H9 (cell line): ENCODE results near the gene CPNE2. TPM values are rescaled to one million over a fixed set of nuclear protein-coding genes. Genes with fewer than 3 reads are reported as not detected.

Experiments used
- DNase-seq: peaks from one replicate; pipeline ENCODE4 v3.0.0-alpha.2; 2017
- H2AFZ ChIP-seq: one replicate; pipeline ENCODE4 v1.6.1; 2013; ENCODE audit warnings: mild to moderate bottlenecking, low read length, control low read depth, moderate library complexity
- H2AK5ac ChIP-seq: 2 replicates; pipeline ENCODE4 v1.6.1; 2013; ENCODE audit warnings: low read length, control low read depth, mixed read lengths; ENCODE audit not compliant: insufficient read length
- H2BK120ac ChIP-seq: one replicate; pipeline ENCODE4 v1.6.1; 2013; ENCODE audit warnings: low read depth, mild to moderate bottlenecking, low read length, control low read depth, inconsistent platforms; ENCODE audit not compliant: poor library complexity, severe bottlenecking
- H2BK12ac ChIP-seq: 2 replicates; pipeline ENCODE4 v1.6.1; 2013; ENCODE audit warnings: low read length, control low read depth, mixed read lengths, low read depth; ENCODE audit not compliant: insufficient read length
- H2BK15ac ChIP-seq: 2 replicates; pipeline ENCODE4 v1.6.1; 2013; ENCODE audit warnings: low read depth, low read length, control low read depth
- H2BK20ac ChIP-seq: one replicate; pipeline ENCODE4 v1.6.1; 2013; ENCODE audit warnings: low read depth, mild to moderate bottlenecking, low read length, control low read depth, inconsistent platforms; ENCODE audit not compliant: poor library complexity, severe bottlenecking
- H2BK5ac ChIP-seq: 2 replicates; pipeline ENCODE4 v1.6.1; 2013; ENCODE audit warnings: low read length, control low read depth, mixed read lengths; ENCODE audit not compliant: insufficient read length
- H3K14ac ChIP-seq: 2 replicates; pipeline ENCODE4 v1.6.1; 2013; ENCODE audit warnings: low read length, control low read depth; ENCODE audit not compliant: insufficient read depth
- H3K18ac ChIP-seq: 2 replicates; pipeline ENCODE4 v1.6.1; 2013; ENCODE audit warnings: low read depth, mild to moderate bottlenecking, mixed read lengths, low read length, control low read depth; ENCODE audit not compliant: insufficient read length
- H3K23ac ChIP-seq: 2 replicates; pipeline ENCODE4 v1.6.1; 2013; ENCODE audit warnings: low read length, control low read depth, mixed read lengths, low read depth; ENCODE audit not compliant: insufficient read length
- H3K23me2 ChIP-seq: 2 replicates; pipeline ENCODE4 v1.6.1; 2013; ENCODE audit warnings: low read depth, mild to moderate bottlenecking, mixed read lengths, low read length, control low read depth; ENCODE audit not compliant: insufficient read length, poor library complexity, severe bottlenecking
- H3K27ac ChIP-seq: 2 replicates; pipeline ENCODE4 v1.5.1; 2013; ENCODE audit warnings: low read length, control low read depth, mixed read lengths, low read depth; ENCODE audit not compliant: insufficient read length
- H3K27me3 ChIP-seq: 2 replicates; pipeline ENCODE4 v1.6.1; 2013; ENCODE audit warnings: low read length, control low read depth, inconsistent platforms; ENCODE audit not compliant: insufficient read depth
- H3K4ac ChIP-seq: 2 replicates; pipeline ENCODE4 v1.6.1; 2013; ENCODE audit warnings: low read depth, mild to moderate bottlenecking, control low read depth, inconsistent platforms, low read length, moderate library complexity
- H3K4me1 ChIP-seq: 2 replicates; pipeline ENCODE4 v1.6.1; 2013; ENCODE audit warnings: low read length, control low read depth, inconsistent platforms; ENCODE audit not compliant: insufficient read depth
- H3K4me2 ChIP-seq: 2 replicates; pipeline ENCODE4 v1.6.1; 2013; ENCODE audit warnings: low read length, control low read depth, mixed read lengths; ENCODE audit not compliant: insufficient read length, insufficient read depth
- H3K56ac ChIP-seq: 2 replicates; pipeline ENCODE4 v1.6.1; 2013; ENCODE audit warnings: low read depth, mild to moderate bottlenecking, mixed read lengths, low read length, control low read depth; ENCODE audit not compliant: insufficient read length
- H3K79me1 ChIP-seq: 2 replicates; pipeline ENCODE4 v1.6.1; 2013; ENCODE audit warnings: low read depth, mild to moderate bottlenecking, moderate library complexity, low read length, control low read depth, inconsistent platforms; ENCODE audit not compliant: insufficient read depth, poor library complexity, severe bottlenecking
- H3K79me2 ChIP-seq: 2 replicates; pipeline ENCODE4 v1.6.1; 2013; ENCODE audit warnings: low read length, control low read depth, inconsistent platforms; ENCODE audit not compliant: insufficient read depth
- H3K9ac ChIP-seq: 2 replicates; pipeline ENCODE4 v1.6.1; 2013; ENCODE audit warnings: low read length, control low read depth, mixed read lengths; ENCODE audit not compliant: insufficient read length; ENCODE audit errors: extremely low read depth
- H3K9me3 ChIP-seq: one replicate; pipeline ENCODE4 v1.6.1; 2013; ENCODE audit warnings: low read depth, low read length, inconsistent platforms; ENCODE audit not compliant: control insufficient read depth
- H3T11ph ChIP-seq: one replicate; pipeline ENCODE4 v1.6.1; 2013; ENCODE audit warnings: mild to moderate bottlenecking, low read length, control low read depth, inconsistent platforms
- H4K20me1 ChIP-seq: one replicate; pipeline ENCODE4 v1.6.1; 2013; ENCODE audit not compliant: control insufficient read depth, insufficient read length, insufficient read depth
- H4K5ac ChIP-seq: 2 replicates; pipeline ENCODE4 v1.6.1; 2013; ENCODE audit warnings: low read depth, mild to moderate bottlenecking, mixed read lengths, low read length, control low read depth; ENCODE audit not compliant: insufficient read length
- H4K8ac ChIP-seq: replicated peaks from 2 replicates; pipeline ENCODE4 v1.6.1; 2013; ENCODE audit warnings: low read length, control low read depth, mixed read lengths, low read depth; ENCODE audit not compliant: insufficient read length
- H4K91ac ChIP-seq: 2 replicates; pipeline ENCODE4 v1.6.1; 2013; ENCODE audit warnings: low read depth, mild to moderate bottlenecking, moderate library complexity, mixed read lengths, low read length, control low read depth; ENCODE audit not compliant: insufficient read length
- H3K27ac Mint-ChIP-seq, 3 experiments: 2 replicates in 2 of 3; 3 replicates in 1 of 3; pipeline ENCODE4 v1.8.0; 2020 to 2021; ENCODE audit warnings: mixed read lengths in 3 of 3, mild to moderate bottlenecking in 1 of 3, moderate library complexity in 1 of 3
- H3K27me3 Mint-ChIP-seq: 2 replicates; pipeline ENCODE4 v1.8.0; 2021; ENCODE audit warnings: low read depth, mild to moderate bottlenecking, moderate library complexity, mixed read lengths
- H3K36me3 Mint-ChIP-seq, 3 experiments: 2 replicates in 2 of 3; 3 replicates in 1 of 3; pipeline ENCODE4 v1.8.0; 2020 to 2021; ENCODE audit warnings: low read depth in 3 of 3, mixed read lengths in 3 of 3; ENCODE audit not compliant: insufficient read depth in 1 of 3
- H3K4me1 Mint-ChIP-seq, 2 experiments: 2 replicates each; pipeline ENCODE4 v1.8.0; 2020; ENCODE audit warnings: mixed read lengths in 2 of 2
- H3K4me3 Mint-ChIP-seq, 2 experiments: 2 replicates in 1 of 2; 3 replicates in 1 of 2; pipeline ENCODE4 v1.8.0; 2020 to 2021; ENCODE audit warnings: mild to moderate bottlenecking in 2 of 2, mixed read lengths in 2 of 2, moderate library complexity in 1 of 2
- H3K9me3 Mint-ChIP-seq, 2 experiments: 2 replicates in 1 of 2; 3 replicates in 1 of 2; pipeline ENCODE4 v1.8.0; 2020; ENCODE audit warnings: mild to moderate bottlenecking in 2 of 2, mixed read lengths in 2 of 2, moderate library complexity in 1 of 2
- CTCF ChIP-seq: fragments of 200-600 bp; sonication (generic); conservative IDR thresholded peaks from 3 replicates; pipeline ENCODE4 v1.8.0; 2021; ENCODE audit warnings: antibody characterized with exemption, mild to moderate bottlenecking
- WGBS: extraction: QIAGEN DNeasy Blood & Tissue Kit; methylation state at CpG from one replicate; pipeline ENCODE4 v1.1.7; 2013; ENCODE audit warnings: missing lambda C conversion rate, low lambda C conversion rate, mixed read lengths; ENCODE audit not compliant: insufficient read length; ENCODE audit errors: extremely low coverage; 5-methylcytosine and 5-hydroxymethylcytosine counted together
- total RNA-seq: library from RNA; stranded (reverse); gene quantifications from 2 replicates; pipeline ENCODE4 v1.2.1, GENCODE V29; 2021

CPNE2 gene
- total RNA-seq, 1 experiment from 2014 or later, result 8.0 TPM

DNA sequence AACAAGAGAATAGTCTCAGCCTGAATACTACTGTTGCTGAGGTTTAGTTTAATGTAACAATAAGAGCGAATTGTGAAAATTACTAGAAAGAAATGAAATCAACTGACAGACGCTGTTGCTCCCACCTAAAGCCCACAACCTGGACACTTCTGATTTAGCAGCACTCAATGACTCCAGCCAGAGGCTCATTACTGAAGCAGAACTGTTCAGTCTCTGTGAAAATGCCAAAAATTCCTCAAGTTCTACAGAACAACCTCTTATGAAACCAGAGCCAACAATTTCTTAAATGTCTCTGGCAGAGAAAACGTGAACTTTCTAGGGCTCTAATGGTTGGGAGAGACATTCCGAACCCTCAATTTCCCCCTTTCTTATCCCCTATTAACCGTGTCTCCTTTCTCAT, 83.5 kb downstream of the CPNE2 start:
- H2BK12ac ChIP-seq, result no peak overlapping the region
- no peak overlapping the region for H2AFZ ChIP-seq
- no peak overlapping the region for H4K5ac ChIP-seq
- H3K27ac Mint-ChIP-seq, result peak overlapping the region in 2 of 3 experiments; percentile 5 to 80; a peak in 3 of 7 replicates
- H3K23me2 ChIP-seq, result no peaks in the 10 kb centered on the region
- H3K18ac ChIP-seq, result no peak overlapping the region
- no peak overlapping the region for H2BK20ac ChIP-seq
- no peaks in the 10 kb centered on the region for H3K4me1 ChIP-seq
- peaks cover 22 to 34% (median 28%) of the 10 kb centered on the region in 3 experiments; a peak in 6 of 7 replicates for H3K36me3 Mint-ChIP-seq
- H3K9ac ChIP-seq, result no peak overlapping the region
- H2AK5ac ChIP-seq, result no peak overlapping the region
- no peaks in the 10 kb centered on the region for H3K9me3 Mint-ChIP-seq
- no CpG with 5 or more reads among the region's 5 CpGs for WGBS
- TF ChIP-seq CTCF, result no peak
- H3K23ac ChIP-seq, result no peak overlapping the region
- H2BK120ac ChIP-seq, result no peak overlapping the region
- H2BK15ac ChIP-seq, result no peak overlapping the region
- no peak overlapping the region for H3K4me2 ChIP-seq
- no peak overlapping the region for H3K27ac ChIP-seq
- H4K20me1 ChIP-seq, result no peaks in the 10 kb centered on the region
- no peak for DNase-seq
- H3T11ph ChIP-seq, result no peak overlapping the region
- H3K4me3 Mint-ChIP-seq, result no peak overlapping the region
- H3K14ac ChIP-seq, result no peak overlapping the region
- H3K27me3 ChIP-seq, result no peaks in the 10 kb centered on the region
- H3K27me3 Mint-ChIP-seq, result no peaks in the 10 kb centered on the region
- H2BK5ac ChIP-seq, result no peak overlapping the region
- H3K79me1 ChIP-seq, result no peaks in the 10 kb centered on the region
- peaks cover 4 to 5% of the 10 kb centered on the region in 2 experiments for H3K4me1 Mint-ChIP-seq
- no peak overlapping the region for H3K56ac ChIP-seq
- no peaks in the 10 kb centered on the region for H3K9me3 ChIP-seq
- no peak overlapping the region for H4K8ac ChIP-seq
- H3K4ac ChIP-seq, result no peak overlapping the region
- no peaks in the 10 kb centered on the region; the same call in 1 of the 2 replicates for H3K79me2 ChIP-seq
- no peak overlapping the region for H4K91ac ChIP-seq
